Skeletal muscle tissue (tissue), 4 donors: Measurements from ENCODE around the gene LENG8. TPM values are rescaled to one million over a fixed set of nuclear protein-coding genes. Genes with fewer than 3 reads are reported as not detected.
"Not testable (repeated sequence)": the region's sequence is repeated elsewhere in the genome, so short reads cannot be mapped to it uniquely, and the experiment has no call there.

Source experiments
- H3K27ac ChIP-seq: one replicate; pipeline ENCODE4 v1.7.0; 2013; ENCODE audit warnings: mild to moderate bottlenecking, low read depth, low read length, inconsistent platforms
- H3K27me3 ChIP-seq, 3 donors: one replicate each; pipeline ENCODE4 v1.7.0; 2013; ENCODE audit warnings: low read length in 3 of 3; ENCODE audit not compliant: control insufficient read depth in 3 of 3, insufficient read depth in 3 of 3
- H3K36me3 ChIP-seq, 3 donors: one replicate each; pipeline ENCODE4 v1.7.0; 2013; ENCODE audit warnings: low read length in 3 of 3; ENCODE audit not compliant: control insufficient read depth in 3 of 3, insufficient read depth in 3 of 3
- H3K4me1 ChIP-seq, 3 donors: one replicate each; pipeline ENCODE4 v1.7.0; 2013; ENCODE audit warnings: low read length in 3 of 3, mild to moderate bottlenecking in 3 of 3; ENCODE audit not compliant: control insufficient read depth in 3 of 3, insufficient read depth in 3 of 3
- H3K4me3 ChIP-seq, 3 donors: one replicate each; pipeline ENCODE4 v1.7.0; 2013; ENCODE audit warnings: low read length in 3 of 3
- H3K9ac ChIP-seq, 3 donors: one replicate each; pipeline ENCODE4 v1.7.0; 2013; ENCODE audit warnings: low read length in 3 of 3, mild to moderate bottlenecking in 3 of 3, moderate library complexity in 2 of 3, low read depth in 1 of 3
- H3K9me3 ChIP-seq, 3 donors: one replicate each; pipeline ENCODE4 v1.7.0; 2013; ENCODE audit warnings: low read length in 3 of 3; ENCODE audit not compliant: control insufficient read depth in 3 of 3
- total RNA-seq: library from RNA; depleted of rRNA; stranded (reverse); fragments of >200 nt; gene quantifications from one replicate; pipeline ENCODE4 v1.2.3, GENCODE V29; 2014
- donor health status: Osteomylitis.

Gene LENG8
- total RNA-seq, 1 donor from 2014 or later = 15.1 TPM

GRCh38 chr19:54492568-54492967, 43.6 kb downstream of the LENG8 start:
- Histone ChIP-seq H3K36me3 (no peaks in the 10 kb centered on the region), H3K27ac (no peak overlapping the region), H3K9me3 (no peaks in the 10 kb centered on the region), H3K4me3 (no peak overlapping the region), H3K27me3 (peaks cover 4 to 9% (median 7%) of the 10 kb centered on the region in 3 donors), H3K4me1 (no peaks in the 10 kb centered on the region), H3K9ac (no peak overlapping the region)

- not testable (repeated sequence) for H3K9me3 ChIP-seq, H3K4me1 ChIP-seq, H3K27ac ChIP-seq, H3K27me3 ChIP-seq, H3K4me3 ChIP-seq, H3K9ac ChIP-seq, H3K36me3 ChIP-seq
Measured at GRCh38 chr19:54493056-54493455, 44.1 kb downstream of the LENG8 start.

GRCh38 chr19:54493967-54494585, 45.1 kb downstream of the LENG8 start:
- no peak overlapping the region for H3K4me3 ChIP-seq
- H3K9me3 ChIP-seq = no peaks in the 10 kb centered on the region
- H3K27me3 ChIP-seq = peaks cover 4 to 9% (median 7%) of the 10 kb centered on the region in 3 donors
- H3K27ac ChIP-seq = no peak overlapping the region
- H3K36me3 ChIP-seq = no peaks in the 10 kb centered on the region
- no peaks in the 10 kb centered on the region for H3K4me1 ChIP-seq
- no peak overlapping the region for H3K9ac ChIP-seq

- H3K4me3 ChIP-seq, H3K27ac ChIP-seq, H3K36me3 ChIP-seq, H3K4me1 ChIP-seq, H3K9me3 ChIP-seq, H3K9ac ChIP-seq, H3K27me3 ChIP-seq: not testable (repeated sequence)
Measured at GRCh38 chr19:54495284-54495683, 46.3 kb downstream of the LENG8 start.

GRCh38 chr19:54497747-54498450, 48.9 kb downstream of the LENG8 start:
- H3K4me3 ChIP-seq, H3K9me3 ChIP-seq, H3K36me3 ChIP-seq, H3K4me1 ChIP-seq, H3K27ac ChIP-seq, H3K9ac ChIP-seq: not testable (repeated sequence)
- H3K27me3 ChIP-seq = peaks cover 2 to 13% (median 3%) of the 10 kb centered on the region in 3 donors

GRCh38 chr19:54498451-54498772, 49.4 kb downstream of the LENG8 start:
- not testable (repeated sequence) for H3K9me3 ChIP-seq, H3K4me3 ChIP-seq, H3K36me3 ChIP-seq, H3K9ac ChIP-seq, H3K27me3 ChIP-seq, H3K4me1 ChIP-seq, H3K27ac ChIP-seq

GRCh38 chr19:54502518-54503048, 53.6 kb downstream of the LENG8 start, which contains the start of gene LAIR2:
LAIR2 (plus strand) TSS chr19:54502831; CDS start chr19:54502919, 88 bp downstream.
- Histone ChIP-seq H3K4me3 (no peak within 1 kb of the TSS), H3K4me1 (no peaks in the 10 kb centered on the region), H3K27ac (no peak within 1 kb of the TSS), H3K9ac (no peak within 1 kb of the TSS), H3K9me3 (no peaks in the 10 kb centered on the region), H3K36me3 (no peaks in the 10 kb centered on the region), H3K27me3 (peaks cover 0 to 5% (median 3%) of the 10 kb centered on the region in 3 donors)

GRCh38 chr19:54505542-54505941, 56.5 kb downstream of the LENG8 start:
- not testable (repeated sequence) for H3K27me3 ChIP-seq, H3K27ac ChIP-seq, H3K36me3 ChIP-seq, H3K9me3 ChIP-seq, H3K9ac ChIP-seq, H3K4me1 ChIP-seq, H3K4me3 ChIP-seq

- no peaks in the 10 kb centered on the region for H3K9me3 ChIP-seq
- H3K27me3 ChIP-seq = peaks cover 0 to 3% (median 0%) of the 10 kb centered on the region in 3 donors
- no peak overlapping the region for H3K27ac ChIP-seq
- no peak overlapping the region for H3K9ac ChIP-seq
- no peak overlapping the region for H3K4me3 ChIP-seq
- no peaks in the 10 kb centered on the region for H3K4me1 ChIP-seq
- H3K36me3 ChIP-seq = no peaks in the 10 kb centered on the region
Measured at GRCh38 chr19:54506079-54506478, 57.1 kb downstream of the LENG8 start.

- H3K9me3 ChIP-seq, H3K4me3 ChIP-seq, H3K4me1 ChIP-seq, H3K27me3 ChIP-seq, H3K9ac ChIP-seq, H3K27ac ChIP-seq, H3K36me3 ChIP-seq: not testable (repeated sequence)
Measured at GRCh38 chr19:54507038-54507717, 58.2 kb downstream of the LENG8 start.
